ENCODE results near the gene ACADM.
"Not testable (repeated sequence)": the region's sequence is repeated elsewhere in the genome, so short reads cannot be mapped to it uniquely, and the experiment has no call there.

DNA sequence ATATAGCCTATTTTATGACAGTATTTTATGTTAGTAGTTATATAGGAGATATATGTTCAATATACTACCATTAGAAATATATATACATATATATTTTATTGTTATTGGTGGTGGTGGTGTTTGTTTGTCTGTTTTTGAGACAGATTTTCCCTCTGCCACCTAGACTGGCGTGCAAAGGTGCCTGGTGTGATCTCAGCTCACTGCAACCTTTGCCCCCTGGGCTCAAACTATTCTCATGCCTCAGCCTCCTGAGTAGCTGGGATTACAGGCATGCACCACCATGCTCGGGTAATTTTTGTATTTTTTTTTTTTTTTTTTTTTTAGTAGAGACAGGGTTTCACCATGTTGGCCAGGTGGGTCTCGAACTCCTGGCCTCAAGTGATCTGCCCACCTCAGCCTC is 85.6 kb downstream of the ACADM start:
- TF ChIP-seq, protein P1, sequence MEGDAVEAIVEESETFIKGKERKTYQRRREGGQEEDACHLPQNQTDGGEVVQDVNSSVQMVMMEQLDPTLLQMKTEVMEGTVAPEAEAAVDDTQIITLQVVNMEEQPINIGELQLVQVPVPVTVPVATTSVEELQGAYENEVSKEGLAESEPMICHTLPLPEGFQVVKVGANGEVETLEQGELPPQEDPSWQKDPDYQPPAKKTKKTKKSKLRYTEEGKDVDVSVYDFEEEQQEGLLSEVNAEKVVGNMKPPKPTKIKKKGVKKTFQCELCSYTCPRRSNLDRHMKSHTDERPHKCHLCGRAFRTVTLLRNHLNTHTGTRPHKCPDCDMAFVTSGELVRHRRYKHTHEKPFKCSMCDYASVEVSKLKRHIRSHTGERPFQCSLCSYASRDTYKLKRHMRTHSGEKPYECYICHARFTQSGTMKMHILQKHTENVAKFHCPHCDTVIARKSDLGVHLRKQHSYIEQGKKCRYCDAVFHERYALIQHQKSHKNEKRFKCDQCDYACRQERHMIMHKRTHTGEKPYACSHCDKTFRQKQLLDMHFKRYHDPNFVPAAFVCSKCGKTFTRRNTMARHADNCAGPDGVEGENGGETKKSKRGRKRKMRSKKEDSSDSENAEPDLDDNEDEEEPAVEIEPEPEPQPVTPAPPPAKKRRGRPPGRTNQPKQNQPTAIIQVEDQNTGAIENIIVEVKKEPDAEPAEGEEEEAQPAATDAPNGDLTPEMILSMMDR (IDR thresholded peaks at IDR 0.05; ENCODE audit: low read length), result not testable (repeated sequence)
- TF ChIP-seq EZH2phosphoT487 (IDR thresholded peaks at IDR 0.05; ENCODE audit: low read length); EZH2 (optimal IDR thresholded peaks at IDR 0.05; ENCODE audit: low read depth, low read length): not testable (repeated sequence)

All from MM.1S (cell line).